Prostate gland (tissue), 2 donors: ENCODE measurements around the gene IQGAP2. TPM values are rescaled to one million over a fixed set of nuclear protein-coding genes. Genes with fewer than 3 reads are reported as not detected.
"Not testable (repeated sequence)": the region's sequence is repeated elsewhere in the genome, so short reads cannot be mapped to it uniquely, and the experiment has no call there.

Source experiments
- DNase-seq: peaks from one replicate; pipeline ENCODE4 v3.0.0-alpha.2; 2019; ENCODE audit warnings: low spot score
- H3K27ac ChIP-seq, 2 donors: fragments of 200-600 bp; sonication (generic); 2 replicates each; pipeline ENCODE4 v1.5.1; 2017 to 2019
- H3K27me3 ChIP-seq: fragments of 200-600 bp; sonication (generic); replicated peaks from 2 replicates; pipeline ENCODE4 v1.5.1; 2019; ENCODE audit not compliant: insufficient read depth
- H3K36me3 ChIP-seq, 2 donors: fragments of 200-600 bp; sonication (generic); 1 replicate in 1 of 2; 2 replicates in 1 of 2; pipeline versions ENCODE4 v1.5.1 to v1.8.1; 2017 to 2019
- H3K4me1 ChIP-seq: fragments of 200-600 bp; sonication (generic); replicated peaks from 2 replicates; pipeline ENCODE4 v1.5.1; 2019
- H3K4me3 ChIP-seq, 2 donors: fragments of 200-600 bp; sonication (generic); 2 replicates each; pipeline ENCODE4 v1.5.1; 2017 to 2019
- H3K9me3 ChIP-seq: fragments of 200-600 bp; sonication (generic); 2 replicates; pipeline ENCODE4 v1.5.1; 2017
- CTCF ChIP-seq, 4 experiments: fragments of 200-600 bp in 2 of 4; fragments of 450-650 bp in 2 of 4; sonication (generic) in 2 of 4; IDR thresholded peaks; 1 replicate in 3 of 4; 2 replicates in 1 of 4; pipeline ENCODE4 v1.5.1; 2016 to 2019; ENCODE audit warnings: antibody characterized with exemption in 4 of 4, mild to moderate bottlenecking in 2 of 4, moderate library complexity in 2 of 4
- POLR2A ChIP-seq: fragments of 450-650 bp; IDR thresholded peaks from one replicate; pipeline ENCODE4 v1.6.1; 2016; ENCODE audit warnings: antibody characterized with exemption, mild to moderate bottlenecking
- POLR2AphosphoS5 ChIP-seq: sonication (generic); formaldehyde crosslinking; IDR thresholded peaks from one replicate; pipeline ENCODE4 v1.6.1; 2017; ENCODE audit warnings: antibody characterized with exemption
- WGBS: methylation state at CpG from one replicate; pipeline ENCODE4 v1.1.5; 2018; 5-methylcytosine and 5-hydroxymethylcytosine counted together
- intact Hi-C: fragments of 100-400 bp; cut with DNase I; formaldehyde crosslinking; loops from one replicate; pipeline ENCODE4 v1.14.2; 2022
- total RNA-seq, 2 donors: library from RNA; depleted of rRNA; stranded (reverse); fragments of >200 nt; gene quantifications; one replicate each; pipeline ENCODE4 v1.1.0, GENCODE V29; 2016

The IQGAP2 gene
- total RNA-seq, 2 donors from 2014 or later: 41.5 to 64.9 TPM

- 61% methylated on average over 2 of the region's 2 CpGs for WGBS
- intact Hi-C loops: no loop called here
- DNase-seq: no peak
- no peak overlapping the region for H3K4me3 ChIP-seq
- H3K27ac ChIP-seq: no peak overlapping the region
- H3K4me1 ChIP-seq: no peaks in the 10 kb centered on the region
- no peaks in the 10 kb centered on the region for H3K27me3 ChIP-seq
- no peaks in the 10 kb centered on the region for H3K36me3 ChIP-seq
- H3K9me3 ChIP-seq: no peaks in the 10 kb centered on the region
- TF ChIP-seq CTCF (IDR thresholded peaks at IDR 0.05) (no peak), POLR2A (no peak), POLR2AphosphoS5 (no peak)
These were observed 38.9 kb upstream of the IQGAP2 start for GRCh38 chr5:76364226-76364589.

- Histone ChIP-seq H3K27me3 (no peaks in the 10 kb centered on the region), H3K27ac (no peak overlapping the region), H3K4me3 (no peak overlapping the region), H3K9me3 (no peaks in the 10 kb centered on the region), H3K36me3 (no peaks in the 10 kb centered on the region), H3K4me1 (no peaks in the 10 kb centered on the region)
- intact Hi-C loops: no loop called here
- DNase-seq: no peak
- no peak for TF ChIP-seq POLR2A
- no peak for TF ChIP-seq CTCF (IDR thresholded peaks at IDR 0.05)
- no peak for TF ChIP-seq POLR2AphosphoS5
These were observed 37.5 kb upstream of the IQGAP2 start for GRCh38 chr5:76365561-76365960.

GRCh38 chr5:76366596-76366995 is 36.5 kb upstream of the IQGAP2 start:
- intact Hi-C loops: no loop called here

GRCh38 chr5:76367623-76368371 is 35.3 kb upstream of the IQGAP2 start:
- 96% methylated on average over 6 of the region's 6 CpGs for WGBS
- TF ChIP-seq POLR2AphosphoS5 (no peak), CTCF (IDR thresholded peaks at IDR 0.05) (no peak), POLR2A (no peak)
- H3K4me1 ChIP-seq: no peaks in the 10 kb centered on the region

More at GRCh38 chr5:76366596-76366995, 36.5 kb upstream of the IQGAP2 start:
- Histone ChIP-seq H3K27ac (no peak overlapping the region), H3K4me1 (no peaks in the 10 kb centered on the region), H3K27me3 (no peaks in the 10 kb centered on the region), H3K36me3 (no peaks in the 10 kb centered on the region), H3K9me3 (no peaks in the 10 kb centered on the region), H3K4me3 (no peak overlapping the region)
- no peak for DNase-seq
- no peak for TF ChIP-seq POLR2AphosphoS5
- WGBS: 100% methylated on average over 2 of the region's 2 CpGs

GRCh38 chr5:76368941-76369340 is 34.1 kb upstream of the IQGAP2 start:
- Histone ChIP-seq H3K4me1 (no peaks in the 10 kb centered on the region), H3K27me3 (no peaks in the 10 kb centered on the region), H3K27ac (no peak overlapping the region), H3K36me3 (no peaks in the 10 kb centered on the region), H3K9me3 (no peaks in the 10 kb centered on the region), H3K4me3 (no peak overlapping the region)
- intact Hi-C loops: no loop called here
- WGBS: 33% methylated on average over 1 of the region's 1 CpG
- TF ChIP-seq POLR2A (no peak), CTCF (IDR thresholded peaks at IDR 0.05) (no peak)
- DNase-seq: no peak

More at GRCh38 chr5:76367623-76368371, 35.3 kb upstream of the IQGAP2 start:
- intact Hi-C loops: no loop called here
- H3K36me3 ChIP-seq: no peaks in the 10 kb centered on the region
- no peak for DNase-seq
- H3K9me3 ChIP-seq: no peaks in the 10 kb centered on the region
- no peaks in the 10 kb centered on the region for H3K27me3 ChIP-seq
- H3K27ac ChIP-seq: no peak overlapping the region
- no peak overlapping the region for H3K4me3 ChIP-seq

GRCh38 chr5:76369668-76370067 is 33.4 kb upstream of the IQGAP2 start:
- 57% methylated on average over 8 of the region's 8 CpGs for WGBS
- intact Hi-C loops, H3K4me3 ChIP-seq, H3K27me3 ChIP-seq, H3K4me1 ChIP-seq, H3K36me3 ChIP-seq, H3K27ac ChIP-seq, H3K9me3 ChIP-seq, DNase-seq: not testable (repeated sequence)
